Neuron (in vitro differentiated cells): ENCODE data around the gene CPT1C.

Experiments
- H2AFZ ChIP-seq: one replicate; pipeline ENCODE4 v1.6.1; 2013; ENCODE audit warnings: low read depth, mild to moderate bottlenecking, inconsistent platforms, low read length, moderate library complexity
- H3K27me3 ChIP-seq: one replicate; pipeline ENCODE4 v1.6.1; 2013; ENCODE audit warnings: low read length; ENCODE audit not compliant: insufficient read depth
- H3K36me3 ChIP-seq: one replicate; pipeline ENCODE4 v1.6.1; 2013; ENCODE audit warnings: low read length; ENCODE audit not compliant: insufficient read depth
- H3K4me1 ChIP-seq: one replicate; pipeline ENCODE4 v1.6.1; 2013; ENCODE audit warnings: low read length; ENCODE audit not compliant: insufficient read depth
- H3K4me3 ChIP-seq: 2 replicates; pipeline ENCODE4 v1.5.1; 2013; ENCODE audit warnings: mild to moderate bottlenecking, low read length, moderate library complexity
- H3K9me3 ChIP-seq: one replicate; pipeline ENCODE4 v1.6.1; 2013; ENCODE audit warnings: low read length

CPT1C gene

GRCh38 chr19:49746206-49746958 is 55.5 kb downstream of the CPT1C start:
- H3K27me3 ChIP-seq: no peaks in the 10 kb centered on the region
- no peaks in the 10 kb centered on the region for H3K9me3 ChIP-seq
- H3K4me1 ChIP-seq: no peaks in the 10 kb centered on the region
- H3K36me3 ChIP-seq: no peaks in the 10 kb centered on the region
- no peak overlapping the region for H2AFZ ChIP-seq
- H3K4me3 ChIP-seq: no peak overlapping the region

GRCh38 chr19:49749055-49749716 is 58.3 kb downstream of the CPT1C start:
- Histone ChIP-seq H3K4me3 (no peak overlapping the region), H2AFZ (no peak overlapping the region), H3K36me3 (no peaks in the 10 kb centered on the region), H3K27me3 (no peaks in the 10 kb centered on the region), H3K4me1 (no peaks in the 10 kb centered on the region), H3K9me3 (no peaks in the 10 kb centered on the region)

- Histone ChIP-seq H3K27me3 (no peaks in the 10 kb centered on the region), H3K9me3 (no peaks in the 10 kb centered on the region), H2AFZ (no peak overlapping the region), H3K4me3 (no peak overlapping the region), H3K36me3 (no peaks in the 10 kb centered on the region), H3K4me1 (no peaks in the 10 kb centered on the region)
Measured at GRCh38 chr19:49749771-49750170, 58.9 kb downstream of the CPT1C start.

- no peak overlapping the region for H3K4me3 ChIP-seq
- H3K36me3 ChIP-seq: no peaks in the 10 kb centered on the region
- peaks cover 5% of the 10 kb centered on the region for H3K9me3 ChIP-seq
- no peaks in the 10 kb centered on the region for H3K4me1 ChIP-seq
- no peak overlapping the region for H2AFZ ChIP-seq
- H3K27me3 ChIP-seq: no peaks in the 10 kb centered on the region
Measured at GRCh38 chr19:49752701-49753100, 61.8 kb downstream of the CPT1C start.

DNA sequence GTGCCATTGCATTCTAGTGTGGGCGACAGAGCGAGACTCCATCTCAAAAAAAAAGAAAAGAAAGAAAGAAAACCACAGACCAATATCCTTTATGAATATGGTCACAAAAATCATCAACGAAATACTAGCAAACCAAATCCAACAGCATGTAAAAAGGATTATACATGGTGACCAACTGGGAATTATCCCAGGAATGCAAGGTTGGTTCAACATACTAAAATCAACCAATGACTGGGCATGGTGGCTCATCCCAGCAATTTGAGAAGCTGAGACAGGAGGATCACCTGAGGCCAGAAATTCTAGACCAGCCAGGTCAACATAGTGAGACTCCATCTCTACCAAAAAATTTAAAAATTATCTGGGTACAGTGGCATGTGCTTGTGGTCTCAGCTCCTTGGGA is 65.0 kb downstream of the CPT1C start:
- Histone ChIP-seq H3K36me3 (no peaks in the 10 kb centered on the region), H3K4me3 (no peak overlapping the region), H3K4me1 (no peaks in the 10 kb centered on the region)

GRCh38 chr19:49758292-49758691 is 67.4 kb downstream of the CPT1C start:
- Histone ChIP-seq H2AFZ (no peak overlapping the region), H3K9me3 (peaks cover 5% of the 10 kb centered on the region), H3K27me3 (no peaks in the 10 kb centered on the region), H3K4me1 (no peaks in the 10 kb centered on the region), H3K36me3 (no peaks in the 10 kb centered on the region), H3K4me3 (no peak overlapping the region)

More for the DNA sequence above, 65.0 kb downstream of the CPT1C start:
- Histone ChIP-seq H3K9me3 (peaks cover 5% of the 10 kb centered on the region), H2AFZ (no peak overlapping the region), H3K27me3 (no peaks in the 10 kb centered on the region)

- peaks cover 7% of the 10 kb centered on the region for H3K4me1 ChIP-seq
- H2AFZ ChIP-seq: no peak overlapping the region
- H3K27me3 ChIP-seq: no peaks in the 10 kb centered on the region
- peaks cover 2% of the 10 kb centered on the region for H3K9me3 ChIP-seq
- H3K36me3 ChIP-seq: no peaks in the 10 kb centered on the region
- H3K4me3 ChIP-seq: no peak overlapping the region
Measured at GRCh38 chr19:49761249-49761624, 70.3 kb downstream of the CPT1C start.

DNA sequence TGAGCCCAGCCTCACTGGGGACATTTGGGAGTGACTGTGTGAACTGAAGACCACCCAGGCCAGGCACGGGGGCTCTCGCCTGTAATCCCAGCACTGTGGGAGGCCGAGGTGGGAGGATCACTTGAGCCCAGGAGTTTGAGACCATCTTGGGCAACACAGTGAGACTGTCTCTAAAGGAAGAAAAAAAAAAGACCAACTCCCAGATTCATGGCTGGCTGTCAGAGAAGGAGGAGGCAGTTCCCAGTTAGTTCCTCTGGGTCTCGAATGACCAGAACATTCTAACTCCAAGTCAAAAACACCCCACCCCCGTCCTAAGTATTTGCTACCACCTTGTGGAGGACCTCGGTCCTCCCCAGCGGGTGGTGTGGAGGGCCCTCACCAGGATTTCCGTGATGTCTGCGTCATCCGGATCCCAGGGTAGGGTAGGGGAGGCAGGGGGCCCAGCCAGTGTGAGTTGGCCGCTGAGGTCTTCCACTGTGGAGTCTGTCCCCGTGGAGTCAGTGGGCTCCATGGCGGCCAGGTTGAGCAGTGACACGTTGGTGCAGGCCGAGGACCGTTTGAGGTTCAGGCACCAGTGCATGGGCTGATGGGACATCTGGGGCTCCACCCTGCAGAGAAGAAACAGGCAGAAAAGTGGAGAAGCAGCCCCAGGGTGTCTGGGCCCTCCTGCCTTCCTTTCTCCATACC is 70.9 kb downstream of the CPT1C start:
- Histone ChIP-seq H3K9me3 (no peaks in the 10 kb centered on the region), H3K4me3 (no peak overlapping the region), H2AFZ (no peak overlapping the region), H3K36me3 (no peaks in the 10 kb centered on the region), H3K4me1 (peaks cover 7% of the 10 kb centered on the region), H3K27me3 (no peaks in the 10 kb centered on the region)

DNA sequence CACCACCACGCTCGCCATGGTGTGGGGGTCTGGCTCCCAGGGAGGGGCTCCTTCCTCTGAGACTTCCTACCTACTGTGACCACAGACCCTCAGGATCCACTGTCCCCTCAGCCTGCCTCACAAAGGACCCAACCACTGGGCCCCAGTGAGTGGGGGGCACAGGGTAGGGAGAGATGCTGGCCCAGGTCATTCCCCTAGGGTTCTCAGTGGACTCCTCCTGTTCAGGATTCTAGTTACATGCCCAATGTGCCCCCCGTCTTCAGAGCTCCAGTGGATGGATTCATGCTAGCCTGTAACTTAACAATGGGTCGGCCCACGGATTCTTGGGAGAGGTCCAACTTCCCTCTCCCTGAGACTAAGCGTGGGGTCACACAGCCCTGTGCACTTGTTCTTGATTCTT is 72.3 kb downstream of the CPT1C start, which contains the start of gene TSKS:
TSKS (minus strand) TSS at position 77 of the 400 bp plus-strand sequence; CDS start at position 18, 59 bp downstream.
- Histone ChIP-seq H3K36me3 (no peaks in the 10 kb centered on the region), H3K4me1 (peaks cover 16% of the 10 kb centered on the region), H3K9me3 (no peaks in the 10 kb centered on the region), H3K27me3 (no peaks in the 10 kb centered on the region), H3K4me3 (no peak within 1 kb of the TSS), H2AFZ (no peak within 1 kb of the TSS)
